H9 (cell line): ENCODE data around the gene CLCN5. TPM values are rescaled to one million over a fixed set of nuclear protein-coding genes. Genes with fewer than 3 reads are reported as not detected.

Source experiments
- DNase-seq: peaks from one replicate; pipeline ENCODE4 v3.0.0-alpha.2; 2017
- H2AFZ ChIP-seq: one replicate; pipeline ENCODE4 v1.6.1; 2013; ENCODE audit warnings: mild to moderate bottlenecking, low read length, control low read depth, moderate library complexity
- H2AK5ac ChIP-seq: 2 replicates; pipeline ENCODE4 v1.6.1; 2013; ENCODE audit warnings: low read length, control low read depth, mixed read lengths; ENCODE audit not compliant: insufficient read length
- H2BK120ac ChIP-seq: one replicate; pipeline ENCODE4 v1.6.1; 2013; ENCODE audit warnings: low read depth, mild to moderate bottlenecking, low read length, control low read depth, inconsistent platforms; ENCODE audit not compliant: poor library complexity, severe bottlenecking
- H2BK12ac ChIP-seq: 2 replicates; pipeline ENCODE4 v1.6.1; 2013; ENCODE audit warnings: low read length, control low read depth, mixed read lengths, low read depth; ENCODE audit not compliant: insufficient read length
- H2BK15ac ChIP-seq: 2 replicates; pipeline ENCODE4 v1.6.1; 2013; ENCODE audit warnings: low read depth, low read length, control low read depth
- H2BK20ac ChIP-seq: one replicate; pipeline ENCODE4 v1.6.1; 2013; ENCODE audit warnings: low read depth, mild to moderate bottlenecking, low read length, control low read depth, inconsistent platforms; ENCODE audit not compliant: poor library complexity, severe bottlenecking
- H2BK5ac ChIP-seq: 2 replicates; pipeline ENCODE4 v1.6.1; 2013; ENCODE audit warnings: low read length, control low read depth, mixed read lengths; ENCODE audit not compliant: insufficient read length
- H3K14ac ChIP-seq: 2 replicates; pipeline ENCODE4 v1.6.1; 2013; ENCODE audit warnings: low read length, control low read depth; ENCODE audit not compliant: insufficient read depth
- H3K18ac ChIP-seq: 2 replicates; pipeline ENCODE4 v1.6.1; 2013; ENCODE audit warnings: low read depth, mild to moderate bottlenecking, mixed read lengths, low read length, control low read depth; ENCODE audit not compliant: insufficient read length
- H3K23ac ChIP-seq: 2 replicates; pipeline ENCODE4 v1.6.1; 2013; ENCODE audit warnings: low read length, control low read depth, mixed read lengths, low read depth; ENCODE audit not compliant: insufficient read length
- H3K23me2 ChIP-seq: 2 replicates; pipeline ENCODE4 v1.6.1; 2013; ENCODE audit warnings: low read depth, mild to moderate bottlenecking, mixed read lengths, low read length, control low read depth; ENCODE audit not compliant: insufficient read length, poor library complexity, severe bottlenecking
- H3K27ac ChIP-seq: 2 replicates; pipeline ENCODE4 v1.5.1; 2013; ENCODE audit warnings: low read length, control low read depth, mixed read lengths, low read depth; ENCODE audit not compliant: insufficient read length
- H3K27me3 ChIP-seq: 2 replicates; pipeline ENCODE4 v1.6.1; 2013; ENCODE audit warnings: low read length, control low read depth, inconsistent platforms; ENCODE audit not compliant: insufficient read depth
- H3K4ac ChIP-seq: 2 replicates; pipeline ENCODE4 v1.6.1; 2013; ENCODE audit warnings: low read depth, mild to moderate bottlenecking, control low read depth, inconsistent platforms, low read length, moderate library complexity
- H3K4me1 ChIP-seq: 2 replicates; pipeline ENCODE4 v1.6.1; 2013; ENCODE audit warnings: low read length, control low read depth, inconsistent platforms; ENCODE audit not compliant: insufficient read depth
- H3K4me2 ChIP-seq: 2 replicates; pipeline ENCODE4 v1.6.1; 2013; ENCODE audit warnings: low read length, control low read depth, mixed read lengths; ENCODE audit not compliant: insufficient read length, insufficient read depth
- H3K56ac ChIP-seq: 2 replicates; pipeline ENCODE4 v1.6.1; 2013; ENCODE audit warnings: low read depth, mild to moderate bottlenecking, mixed read lengths, low read length, control low read depth; ENCODE audit not compliant: insufficient read length
- H3K79me1 ChIP-seq: 2 replicates; pipeline ENCODE4 v1.6.1; 2013; ENCODE audit warnings: low read depth, mild to moderate bottlenecking, moderate library complexity, low read length, control low read depth, inconsistent platforms; ENCODE audit not compliant: insufficient read depth, poor library complexity, severe bottlenecking
- H3K79me2 ChIP-seq: 2 replicates; pipeline ENCODE4 v1.6.1; 2013; ENCODE audit warnings: low read length, control low read depth, inconsistent platforms; ENCODE audit not compliant: insufficient read depth
- H3K9ac ChIP-seq: 2 replicates; pipeline ENCODE4 v1.6.1; 2013; ENCODE audit warnings: low read length, control low read depth, mixed read lengths; ENCODE audit not compliant: insufficient read length; ENCODE audit errors: extremely low read depth
- H3K9me3 ChIP-seq: one replicate; pipeline ENCODE4 v1.6.1; 2013; ENCODE audit warnings: low read depth, low read length, inconsistent platforms; ENCODE audit not compliant: control insufficient read depth
- H3T11ph ChIP-seq: one replicate; pipeline ENCODE4 v1.6.1; 2013; ENCODE audit warnings: mild to moderate bottlenecking, low read length, control low read depth, inconsistent platforms
- H4K20me1 ChIP-seq: one replicate; pipeline ENCODE4 v1.6.1; 2013; ENCODE audit not compliant: control insufficient read depth, insufficient read length, insufficient read depth
- H4K5ac ChIP-seq: 2 replicates; pipeline ENCODE4 v1.6.1; 2013; ENCODE audit warnings: low read depth, mild to moderate bottlenecking, mixed read lengths, low read length, control low read depth; ENCODE audit not compliant: insufficient read length
- H4K8ac ChIP-seq: replicated peaks from 2 replicates; pipeline ENCODE4 v1.6.1; 2013; ENCODE audit warnings: low read length, control low read depth, mixed read lengths, low read depth; ENCODE audit not compliant: insufficient read length
- H4K91ac ChIP-seq: 2 replicates; pipeline ENCODE4 v1.6.1; 2013; ENCODE audit warnings: low read depth, mild to moderate bottlenecking, moderate library complexity, mixed read lengths, low read length, control low read depth; ENCODE audit not compliant: insufficient read length
- H3K27ac Mint-ChIP-seq, 3 experiments: 2 replicates in 2 of 3; 3 replicates in 1 of 3; pipeline ENCODE4 v1.8.0; 2020 to 2021; ENCODE audit warnings: mixed read lengths in 3 of 3, mild to moderate bottlenecking in 1 of 3, moderate library complexity in 1 of 3
- H3K27me3 Mint-ChIP-seq: 2 replicates; pipeline ENCODE4 v1.8.0; 2021; ENCODE audit warnings: low read depth, mild to moderate bottlenecking, moderate library complexity, mixed read lengths
- H3K36me3 Mint-ChIP-seq, 3 experiments: 2 replicates in 2 of 3; 3 replicates in 1 of 3; pipeline ENCODE4 v1.8.0; 2020 to 2021; ENCODE audit warnings: low read depth in 3 of 3, mixed read lengths in 3 of 3; ENCODE audit not compliant: insufficient read depth in 1 of 3
- H3K4me1 Mint-ChIP-seq, 2 experiments: 2 replicates each; pipeline ENCODE4 v1.8.0; 2020; ENCODE audit warnings: mixed read lengths in 2 of 2
- H3K4me3 Mint-ChIP-seq, 2 experiments: 2 replicates in 1 of 2; 3 replicates in 1 of 2; pipeline ENCODE4 v1.8.0; 2020 to 2021; ENCODE audit warnings: mild to moderate bottlenecking in 2 of 2, mixed read lengths in 2 of 2, moderate library complexity in 1 of 2
- H3K9me3 Mint-ChIP-seq, 2 experiments: 2 replicates in 1 of 2; 3 replicates in 1 of 2; pipeline ENCODE4 v1.8.0; 2020; ENCODE audit warnings: mild to moderate bottlenecking in 2 of 2, mixed read lengths in 2 of 2, moderate library complexity in 1 of 2
- WGBS: extraction: QIAGEN DNeasy Blood & Tissue Kit; methylation state at CpG from one replicate; pipeline ENCODE4 v1.1.7; 2013; ENCODE audit warnings: missing lambda C conversion rate, low lambda C conversion rate, mixed read lengths; ENCODE audit not compliant: insufficient read length; ENCODE audit errors: extremely low coverage; 5-methylcytosine and 5-hydroxymethylcytosine counted together
- total RNA-seq: library from RNA; stranded (reverse); gene quantifications from 2 replicates; pipeline ENCODE4 v1.2.1, GENCODE V29; 2021
- TF ChIP-seq, protein P1 (sequence below): fragments of 200-600 bp; sonication (generic); conservative IDR thresholded peaks from 3 replicates; pipeline ENCODE4 v1.8.0; 2021; ENCODE audit warnings: antibody characterized with exemption, mild to moderate bottlenecking

Gene CLCN5
- total RNA-seq, 1 experiment from 2014 or later, result 5.9 TPM

DNA sequence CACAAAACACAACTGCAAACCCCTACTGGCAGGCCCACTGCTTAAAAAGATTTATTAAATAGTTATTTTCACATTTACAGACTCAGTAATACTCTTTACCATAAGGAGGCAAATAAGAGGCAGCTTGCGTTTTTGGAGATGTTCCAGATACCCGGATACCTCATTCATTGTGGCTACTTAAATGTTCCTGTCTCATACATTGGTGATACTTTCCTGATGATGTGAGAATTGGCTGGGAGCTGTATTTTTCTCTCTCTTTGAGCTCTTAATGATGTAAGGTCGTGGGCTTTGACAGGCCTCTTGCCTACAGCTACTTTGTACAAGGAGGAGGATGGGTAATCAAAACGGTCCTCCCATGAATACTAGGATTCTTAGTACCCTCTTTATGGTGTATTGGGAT is 176.9 kb downstream of the CLCN5 start:
- H3K36me3 Mint-ChIP-seq, result peaks cover 0 to 9% (median 3%) of the 10 kb centered on the region in 3 experiments; a peak in 3 of 7 replicates

More for the DNA sequence above, 176.9 kb downstream of the CLCN5 start:
- Histone ChIP-seq H2BK120ac (no peak overlapping the region), H3K18ac (no peak overlapping the region), H2BK12ac (no peak overlapping the region), H3K79me2 (no peaks in the 10 kb centered on the region), H2AFZ (no peak overlapping the region), H3K56ac (no peak overlapping the region), H3K79me1 (no peaks in the 10 kb centered on the region), H3K9ac (no peak overlapping the region), H4K8ac (no peak overlapping the region), H3K23me2 (no peaks in the 10 kb centered on the region), H4K91ac (no peak overlapping the region), H3K14ac (no peak overlapping the region), H3K23ac (no peak overlapping the region), H3K4ac (no peak overlapping the region), H3K4me1 (no peaks in the 10 kb centered on the region), H3T11ph (no peak overlapping the region), H2BK5ac (no peak overlapping the region), H4K20me1 (no peaks in the 10 kb centered on the region), H3K27ac (no peak overlapping the region), H3K9me3 (no peaks in the 10 kb centered on the region), H3K4me2 (no peak overlapping the region), H2BK20ac (no peak overlapping the region), H2BK15ac (no peak overlapping the region), H4K5ac (no peak overlapping the region), H2AK5ac (no peak overlapping the region), H3K27me3 (no peaks in the 10 kb centered on the region)
- TF ChIP-seq, protein P1, sequence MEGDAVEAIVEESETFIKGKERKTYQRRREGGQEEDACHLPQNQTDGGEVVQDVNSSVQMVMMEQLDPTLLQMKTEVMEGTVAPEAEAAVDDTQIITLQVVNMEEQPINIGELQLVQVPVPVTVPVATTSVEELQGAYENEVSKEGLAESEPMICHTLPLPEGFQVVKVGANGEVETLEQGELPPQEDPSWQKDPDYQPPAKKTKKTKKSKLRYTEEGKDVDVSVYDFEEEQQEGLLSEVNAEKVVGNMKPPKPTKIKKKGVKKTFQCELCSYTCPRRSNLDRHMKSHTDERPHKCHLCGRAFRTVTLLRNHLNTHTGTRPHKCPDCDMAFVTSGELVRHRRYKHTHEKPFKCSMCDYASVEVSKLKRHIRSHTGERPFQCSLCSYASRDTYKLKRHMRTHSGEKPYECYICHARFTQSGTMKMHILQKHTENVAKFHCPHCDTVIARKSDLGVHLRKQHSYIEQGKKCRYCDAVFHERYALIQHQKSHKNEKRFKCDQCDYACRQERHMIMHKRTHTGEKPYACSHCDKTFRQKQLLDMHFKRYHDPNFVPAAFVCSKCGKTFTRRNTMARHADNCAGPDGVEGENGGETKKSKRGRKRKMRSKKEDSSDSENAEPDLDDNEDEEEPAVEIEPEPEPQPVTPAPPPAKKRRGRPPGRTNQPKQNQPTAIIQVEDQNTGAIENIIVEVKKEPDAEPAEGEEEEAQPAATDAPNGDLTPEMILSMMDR, result no peak
- no peak overlapping the region for H3K4me3 Mint-ChIP-seq
- H3K27ac Mint-ChIP-seq, result no peak overlapping the region
- H3K4me1 Mint-ChIP-seq, result peaks cover 0 to 3% of the 10 kb centered on the region in 2 experiments; a peak in 2 of 4 replicates
- no peaks in the 10 kb centered on the region for H3K27me3 Mint-ChIP-seq
- H3K9me3 Mint-ChIP-seq, result peaks cover 65 to 66% of the 10 kb centered on the region in 2 experiments
- no CpG with 5 or more reads among the region's 4 CpGs for WGBS
- DNase-seq, result no peak
